IPS DF 19.7 (cell line): Measurements from ENCODE around the gene GJD3.

ENCODE experiments used
- DNase-seq: peaks from one replicate; pipeline ENCODE4 v3.0.0-alpha.2; 2013; ENCODE audit warnings: low read depth, low spot score

The GJD3 gene

GRCh38 chr17:40340880-40341807, 23.4 kb downstream of the GJD3 start:
- DNase-seq: no peak

GRCh38 chr17:40340327-40340726, 24.2 kb downstream of the GJD3 start:
- no peak for DNase-seq

- DNase-seq: no peak
Observed at GRCh38 chr17:40338941-40339649, 25.4 kb downstream of the GJD3 start.

GRCh38 chr17:40338058-40338457, 26.5 kb downstream of the GJD3 start:
- no peak for DNase-seq

- DNase-seq: no peak
Observed at GRCh38 chr17:40337351-40337750, 27.2 kb downstream of the GJD3 start.

GRCh38 chr17:40335620-40336019, 28.9 kb downstream of the GJD3 start:
- DNase-seq: no peak

- DNase-seq: no peak
Observed at GRCh38 chr17:40333781-40334448, 30.6 kb downstream of the GJD3 start.

GRCh38 chr17:40331743-40332641, 32.5 kb downstream of the GJD3 start:
- DNase-seq: no peak

GRCh38 chr17:40330850-40331470, 33.6 kb downstream of the GJD3 start:
- no peak for DNase-seq

GRCh38 chr17:40329839-40330794, 34.4 kb downstream of the GJD3 start:
- DNase-seq: no peak

GRCh38 chr17:40328386-40328766, 36.2 kb downstream of the GJD3 start:
- DNase-seq: no peak

GRCh38 chr17:40327735-40328385, 36.7 kb downstream of the GJD3 start:
- DNase-seq: no peak

- no peak for DNase-seq
Observed at GRCh38 chr17:40327244-40327729, 37.2 kb downstream of the GJD3 start.

- no peak for DNase-seq
Observed at GRCh38 chr17:40326832-40327199, 37.7 kb downstream of the GJD3 start.

GRCh38 chr17:40326014-40326831, 38.3 kb downstream of the GJD3 start:
- DNase-seq: no peak

GRCh38 chr17:40325156-40326013, 39.2 kb downstream of the GJD3 start:
- DNase-seq: no peak
